Measurements from ENCODE around the gene CCNB2.

DNA sequence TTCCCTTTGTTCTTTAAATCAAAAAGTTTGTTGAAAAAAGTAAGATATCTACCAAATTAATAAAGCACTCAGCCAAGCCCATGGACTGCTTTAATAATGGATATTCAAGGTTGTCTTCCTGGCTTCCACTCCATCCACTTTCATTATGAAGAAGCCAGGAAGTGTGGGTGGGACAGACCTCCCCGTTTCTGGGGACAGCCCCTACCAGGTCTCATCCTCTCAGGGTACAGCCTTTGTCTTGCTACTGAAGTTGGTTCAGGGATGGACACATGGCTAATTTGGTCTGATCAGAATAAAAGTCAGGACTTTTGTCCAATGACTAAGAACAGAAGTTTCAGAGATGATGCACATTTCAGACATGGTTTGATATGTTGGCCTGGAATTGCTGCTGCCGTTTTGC, 32.6 kb downstream of the CCNB2 start:
- TF ChIP-seq, protein P1, sequence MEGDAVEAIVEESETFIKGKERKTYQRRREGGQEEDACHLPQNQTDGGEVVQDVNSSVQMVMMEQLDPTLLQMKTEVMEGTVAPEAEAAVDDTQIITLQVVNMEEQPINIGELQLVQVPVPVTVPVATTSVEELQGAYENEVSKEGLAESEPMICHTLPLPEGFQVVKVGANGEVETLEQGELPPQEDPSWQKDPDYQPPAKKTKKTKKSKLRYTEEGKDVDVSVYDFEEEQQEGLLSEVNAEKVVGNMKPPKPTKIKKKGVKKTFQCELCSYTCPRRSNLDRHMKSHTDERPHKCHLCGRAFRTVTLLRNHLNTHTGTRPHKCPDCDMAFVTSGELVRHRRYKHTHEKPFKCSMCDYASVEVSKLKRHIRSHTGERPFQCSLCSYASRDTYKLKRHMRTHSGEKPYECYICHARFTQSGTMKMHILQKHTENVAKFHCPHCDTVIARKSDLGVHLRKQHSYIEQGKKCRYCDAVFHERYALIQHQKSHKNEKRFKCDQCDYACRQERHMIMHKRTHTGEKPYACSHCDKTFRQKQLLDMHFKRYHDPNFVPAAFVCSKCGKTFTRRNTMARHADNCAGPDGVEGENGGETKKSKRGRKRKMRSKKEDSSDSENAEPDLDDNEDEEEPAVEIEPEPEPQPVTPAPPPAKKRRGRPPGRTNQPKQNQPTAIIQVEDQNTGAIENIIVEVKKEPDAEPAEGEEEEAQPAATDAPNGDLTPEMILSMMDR (IDR thresholded peaks at IDR 0.05), result no peak
- TF ChIP-seq POLR2AphosphoS5 (IDR thresholded peaks at IDR 0.05), result no peak

Data from esophagus muscularis mucosa (tissue), 3 donors.